Tibial nerve (tissue), 4 donors: ENCODE measurements around the gene SERPINB13. TPM values are rescaled to one million over a fixed set of nuclear protein-coding genes. Genes with fewer than 3 reads are reported as not detected.

Experiments
- DNase-seq, 2 donors: peaks; one replicate each; pipeline ENCODE4 v3.0.0-alpha.2; 2019; ENCODE audit warnings: low spot score in 2 of 2
- H3K27ac ChIP-seq, 4 donors: fragments of 200-600 bp; sonication (generic) in 3 of 4; one replicate each; pipeline ENCODE4 v1.5.1; 2017 to 2019; ENCODE audit warnings: mild to moderate bottlenecking in 1 of 4
- H3K27me3 ChIP-seq, 2 donors: fragments of 200-600 bp; sonication (generic) in 1 of 2; one replicate each; pipeline versions ENCODE4 v1.5.1 to v1.6.0; 2017 to 2019
- H3K36me3 ChIP-seq, 3 donors: fragments of 200-600 bp; sonication (generic); one replicate each; pipeline ENCODE4 v1.5.1; 2018 to 2019
- H3K4me1 ChIP-seq, 4 donors: fragments of 200-600 bp; sonication (generic) in 3 of 4; one replicate each; pipeline ENCODE4 v1.5.1; 2017 to 2019
- H3K4me3 ChIP-seq, 4 donors: fragments of 200-600 bp; sonication (generic) in 3 of 4; one replicate each; pipeline ENCODE4 v1.5.1; 2017 to 2019; ENCODE audit warnings: mild to moderate bottlenecking in 1 of 4, moderate library complexity in 1 of 4
- H3K9me3 ChIP-seq, 4 donors: fragments of 200-600 bp; sonication (generic) in 3 of 4; one replicate each; pipeline ENCODE4 v1.5.1; 2017 to 2019
- EP300 ChIP-seq, 2 donors: sonication (generic); formaldehyde crosslinking; IDR thresholded peaks; one replicate each; pipeline ENCODE4 v1.6.1; 2017; ENCODE audit warnings: antibody characterized with exemption in 2 of 2, mild to moderate bottlenecking in 1 of 2
- POLR2A ChIP-seq, 2 donors: fragments of 450-650 bp; IDR thresholded peaks; one replicate each; pipeline ENCODE4 v1.6.1; 2017; ENCODE audit warnings: antibody characterized with exemption in 2 of 2, mild to moderate bottlenecking in 2 of 2, moderate library complexity in 2 of 2
- WGBS, 2 donors: methylation state at CpG; one replicate each; pipeline ENCODE4 v1.1.5; 2018; 5-methylcytosine and 5-hydroxymethylcytosine counted together
- total RNA-seq, 4 donors: library from RNA; depleted of rRNA; stranded (reverse); fragments of >200 nt; gene quantifications; one replicate each; pipeline ENCODE4 v1.1.0, GENCODE V29; 2016
- TF ChIP-seq, protein P1 (sequence below), 5 experiments: fragments of 200-600 bp in 3 of 5; fragments of 450-650 bp in 2 of 5; sonication (generic) in 3 of 5; IDR thresholded peaks; one replicate each; pipeline ENCODE4 v1.5.1; 2016 to 2019; ENCODE audit warnings: antibody characterized with exemption in 5 of 5, mild to moderate bottlenecking in 3 of 5, moderate library complexity in 2 of 5

The SERPINB13 gene
- total RNA-seq, 4 donors from 2014 or later = not detected

DNA sequence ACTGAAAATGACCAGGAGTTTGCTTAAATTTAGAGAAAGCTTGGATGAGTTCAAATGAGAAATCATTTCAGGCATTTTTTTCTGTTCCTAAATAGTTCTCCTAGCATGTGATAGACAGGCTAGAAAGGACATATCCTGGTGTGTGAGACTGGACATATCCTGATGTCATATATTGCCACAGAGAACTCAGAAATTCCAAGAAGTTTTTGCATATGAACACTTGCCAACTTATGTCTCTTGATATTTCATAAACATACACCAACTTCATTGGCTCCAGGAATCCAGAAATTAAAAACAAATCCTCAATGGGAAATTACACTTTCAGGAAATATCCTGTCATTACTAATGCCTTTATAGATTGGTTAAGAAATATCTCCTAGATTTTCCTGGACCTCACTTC is 59.8 kb downstream of the SERPINB13 start:
- Histone ChIP-seq H3K36me3 (no peaks in the 10 kb centered on the region), H3K4me1 (no peaks in the 10 kb centered on the region), H3K4me3 (no peak overlapping the region), H3K27ac (no peak overlapping the region), H3K27me3 (no peaks in the 10 kb centered on the region), H3K9me3 (no peaks in the 10 kb centered on the region)
- DNase-seq = no peak
- TF ChIP-seq POLR2A (IDR thresholded peaks at IDR 0.05) (no peak), EP300 (IDR thresholded peaks at IDR 0.05) (no peak)
- TF ChIP-seq, protein P1, sequence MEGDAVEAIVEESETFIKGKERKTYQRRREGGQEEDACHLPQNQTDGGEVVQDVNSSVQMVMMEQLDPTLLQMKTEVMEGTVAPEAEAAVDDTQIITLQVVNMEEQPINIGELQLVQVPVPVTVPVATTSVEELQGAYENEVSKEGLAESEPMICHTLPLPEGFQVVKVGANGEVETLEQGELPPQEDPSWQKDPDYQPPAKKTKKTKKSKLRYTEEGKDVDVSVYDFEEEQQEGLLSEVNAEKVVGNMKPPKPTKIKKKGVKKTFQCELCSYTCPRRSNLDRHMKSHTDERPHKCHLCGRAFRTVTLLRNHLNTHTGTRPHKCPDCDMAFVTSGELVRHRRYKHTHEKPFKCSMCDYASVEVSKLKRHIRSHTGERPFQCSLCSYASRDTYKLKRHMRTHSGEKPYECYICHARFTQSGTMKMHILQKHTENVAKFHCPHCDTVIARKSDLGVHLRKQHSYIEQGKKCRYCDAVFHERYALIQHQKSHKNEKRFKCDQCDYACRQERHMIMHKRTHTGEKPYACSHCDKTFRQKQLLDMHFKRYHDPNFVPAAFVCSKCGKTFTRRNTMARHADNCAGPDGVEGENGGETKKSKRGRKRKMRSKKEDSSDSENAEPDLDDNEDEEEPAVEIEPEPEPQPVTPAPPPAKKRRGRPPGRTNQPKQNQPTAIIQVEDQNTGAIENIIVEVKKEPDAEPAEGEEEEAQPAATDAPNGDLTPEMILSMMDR (IDR thresholded peaks at IDR 0.05) = no peak

GRCh38 chr18:63648241-63648640 is 61.1 kb downstream of the SERPINB13 start:
- Histone ChIP-seq H3K4me1 (no peaks in the 10 kb centered on the region), H3K36me3 (no peaks in the 10 kb centered on the region), H3K9me3 (no peaks in the 10 kb centered on the region), H3K27ac (no peak overlapping the region), H3K4me3 (no peak overlapping the region), H3K27me3 (no peaks in the 10 kb centered on the region)
- DNase-seq = no peak
- no peak for TF ChIP-seq EP300 (IDR thresholded peaks at IDR 0.05)
- no peak for TF ChIP-seq POLR2A (IDR thresholded peaks at IDR 0.05)
- TF ChIP-seq, protein P1 (IDR thresholded peaks at IDR 0.05) = no peak
- 71 to 72% methylated on average over 7 of the region's 7 CpGs for WGBS, 2 donors

Other genes starting within 250 kb of the SERPINB13 start
- gene KDSR, start 220.1 kb upstream of the SERPINB13 start, total RNA-seq = 10 to 100 TPM; 44.1 to 62.4 (median 54.8) TPM
- 10 to 100 TPM; 33.4 to 43.2 (median 36.2) TPM for gene VPS4B, start 164.9 kb upstream of the SERPINB13 start, total RNA-seq
- not detected for gene SERPINB5, start 110.4 kb upstream of the SERPINB13 start, total RNA-seq
- not detected for gene SERPINB12, start 45.0 kb upstream of the SERPINB13 start, total RNA-seq
- gene SERPINB4, start 56.9 kb downstream of the SERPINB13 start, total RNA-seq = not detected
- not detected for gene SERPINB3, start 74.5 kb downstream of the SERPINB13 start, total RNA-seq
- gene SERPINB11, start 115.6 kb downstream of the SERPINB13 start, total RNA-seq = not detected
- gene SERPINB7, start 188.1 kb downstream of the SERPINB13 start, total RNA-seq = not detected